ENCODE measurements around the gene GAA.

The GAA gene

DNA sequence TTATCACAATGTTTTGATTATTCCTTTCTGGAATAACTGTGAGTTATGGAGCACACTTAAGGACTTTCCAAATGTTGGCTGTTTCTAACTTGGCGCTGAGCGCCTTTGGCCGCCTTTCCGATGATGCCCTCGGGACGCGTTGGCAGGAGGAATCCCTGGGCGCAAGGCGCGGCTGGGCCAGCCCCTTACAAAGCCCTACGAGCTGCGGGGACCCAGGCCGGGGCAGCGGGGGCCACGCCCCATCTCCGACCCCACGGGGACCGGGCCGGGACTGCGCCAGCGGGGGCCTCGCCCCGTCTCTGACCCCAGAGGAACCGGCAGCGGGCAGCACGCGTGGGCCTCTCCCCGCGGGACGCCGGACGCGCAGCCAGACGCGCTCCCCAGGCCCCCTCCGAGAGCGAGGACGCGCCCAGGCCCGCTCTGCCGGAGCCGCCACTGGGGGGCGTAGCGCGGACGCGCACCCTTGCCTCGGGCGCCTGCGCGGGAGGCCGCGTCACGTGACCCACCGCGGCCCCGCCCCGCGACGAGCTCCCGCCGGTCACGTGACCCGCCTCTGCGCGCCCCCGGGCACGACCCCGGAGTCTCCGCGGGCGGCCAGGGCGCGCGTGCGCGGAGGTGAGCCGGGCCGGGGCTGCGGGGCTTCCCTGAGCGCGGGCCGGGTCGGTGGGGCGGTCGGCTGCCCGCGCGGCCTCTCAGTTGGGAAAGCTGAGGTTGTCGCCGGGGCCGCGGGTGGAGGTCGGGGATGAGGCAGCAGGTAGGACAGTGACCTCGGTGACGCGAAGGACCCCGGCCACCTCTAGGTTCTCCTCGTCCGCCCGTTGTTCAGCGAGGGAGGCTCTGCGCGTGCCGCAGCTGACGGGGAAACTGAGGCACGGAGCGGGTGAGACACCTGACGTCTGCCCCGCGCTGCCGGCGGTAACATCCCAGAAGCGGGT is at the start of gene GAA:
TSS of gene GAA (plus strand) at position 571 of the 935 bp plus-strand sequence. CDS start 3,006 bp downstream, outside the sequence.
- DNase-seq: peak; percentile 94

- no peak for DNase-seq
Observed at GRCh38 chr17:80051681-80052080, 49.7 kb upstream of the GAA start.

DNA sequence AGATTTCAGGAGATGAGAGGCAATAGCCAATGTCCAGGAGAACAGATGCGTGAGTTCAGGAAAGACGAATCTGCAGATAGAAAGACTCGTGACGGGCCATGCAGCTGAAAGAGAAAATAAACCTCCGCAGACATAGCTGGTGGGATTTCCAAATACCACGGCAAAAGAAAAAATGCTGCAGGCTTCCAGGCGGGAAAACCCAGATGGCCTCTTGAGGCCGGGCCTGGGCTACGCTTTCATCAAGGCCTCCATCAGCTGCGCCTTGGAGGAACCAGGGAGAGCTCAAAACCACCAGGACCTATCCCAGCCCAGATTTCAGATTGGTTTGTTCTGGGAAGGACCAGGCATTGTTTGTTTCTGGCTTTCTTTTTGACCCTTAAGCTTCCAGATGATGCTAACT is 48.3 kb upstream of the GAA start:
- no peak for DNase-seq

GRCh38 chr17:80055597-80055996 is 45.8 kb upstream of the GAA start:
- DNase-seq: no peak

- no peak for DNase-seq
Observed at GRCh38 chr17:80058311-80058955, 42.9 kb upstream of the GAA start.

- no peak for DNase-seq
Observed at GRCh38 chr17:80060644-80061043, 40.7 kb upstream of the GAA start.

- no peak for DNase-seq
Observed at GRCh38 chr17:80061421-80061820, 40.0 kb upstream of the GAA start.

DNA sequence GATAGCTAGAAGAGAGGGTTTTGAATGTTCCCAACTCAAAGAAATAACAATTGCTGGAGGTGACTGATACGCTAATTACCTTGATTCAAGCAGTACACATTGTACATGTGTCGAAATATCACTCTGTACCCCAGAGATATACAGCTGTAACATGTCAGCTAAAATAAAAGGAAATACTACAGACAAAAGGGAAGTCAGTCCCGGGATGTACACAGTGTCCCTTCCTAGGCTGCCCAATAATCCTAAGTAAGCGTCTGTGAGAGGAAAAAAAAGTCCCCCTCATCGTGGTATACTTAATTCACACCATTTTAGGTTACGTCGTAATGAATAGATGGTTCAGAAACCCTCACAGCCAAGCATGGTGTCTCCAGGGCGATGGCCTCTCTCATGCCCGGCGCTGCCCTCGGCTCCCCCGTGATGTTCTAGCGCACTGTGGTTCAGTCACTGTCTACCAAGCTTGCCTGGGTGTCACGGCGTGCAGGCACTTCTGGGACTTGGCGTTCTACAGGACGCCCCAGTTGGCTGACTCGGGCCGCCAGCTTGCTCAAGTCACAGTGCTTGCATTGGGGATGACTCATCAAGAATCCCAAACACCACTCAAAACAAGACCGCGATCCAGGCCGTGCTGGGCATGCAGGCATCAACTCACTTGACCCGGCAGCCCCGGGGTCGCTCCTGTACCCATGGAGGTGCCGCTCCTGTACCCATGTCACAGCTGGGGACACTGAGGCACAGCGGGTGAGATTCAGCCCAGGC is 37.4 kb upstream of the GAA start:
- no peak for DNase-seq

DNA sequence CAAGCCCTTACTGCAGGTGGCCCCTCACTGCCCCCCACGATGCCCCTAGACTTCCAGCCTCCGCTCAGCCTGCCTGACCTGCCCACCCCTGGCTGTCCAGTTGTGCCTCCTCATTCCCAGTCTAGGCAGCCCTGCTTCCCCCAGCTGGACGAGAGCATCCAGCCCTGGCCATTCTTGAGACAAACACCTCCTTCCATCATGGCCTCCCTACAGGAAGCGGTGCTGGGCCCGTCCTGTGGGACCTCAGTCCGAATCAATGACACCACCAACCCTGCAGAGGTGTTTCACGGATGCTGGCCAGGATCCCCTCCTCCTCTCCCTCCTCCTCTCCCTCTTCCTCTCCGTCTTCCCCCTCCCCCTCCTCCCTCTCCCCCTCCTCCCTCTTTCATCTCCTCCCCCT is 36.7 kb upstream of the GAA start:
- no peak for DNase-seq

DNA sequence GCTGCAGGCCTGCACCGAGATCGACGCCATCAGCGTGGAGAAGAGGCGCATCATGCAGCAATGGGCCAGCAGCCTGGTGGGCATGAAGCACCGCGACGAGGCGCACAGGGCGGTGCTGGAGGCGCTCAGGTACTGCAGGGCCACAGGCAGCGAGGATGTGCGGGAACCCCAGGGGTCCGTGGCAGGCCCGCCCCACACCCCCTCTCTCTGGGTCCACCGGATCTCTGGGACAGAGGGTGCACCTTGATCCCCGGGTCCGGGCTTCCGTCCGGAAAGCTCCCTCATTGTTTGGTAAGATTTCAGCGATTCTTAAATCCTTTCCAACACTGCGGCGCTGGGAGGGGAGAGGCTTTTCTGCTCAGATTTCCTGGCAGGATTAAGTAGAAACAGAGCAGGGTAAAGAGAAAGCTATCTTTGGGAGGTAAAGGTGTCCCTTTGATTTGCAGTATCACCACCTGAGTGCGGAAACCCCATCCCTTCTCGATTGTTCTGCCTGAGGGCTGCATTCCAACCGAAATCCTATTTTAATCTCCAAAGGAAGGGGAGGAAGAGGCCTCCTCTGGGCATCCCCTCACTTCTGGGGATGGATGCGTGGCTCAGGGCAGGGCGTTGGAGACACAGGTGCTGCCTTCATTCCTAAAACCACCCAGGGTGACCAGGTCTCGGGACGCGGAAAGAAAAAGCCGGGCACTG is 35.8 kb upstream of the GAA start:
- DNase-seq: no peak

- no peak for DNase-seq
Observed at GRCh38 chr17:80067393-80067986, 33.9 kb upstream of the GAA start.

DNA sequence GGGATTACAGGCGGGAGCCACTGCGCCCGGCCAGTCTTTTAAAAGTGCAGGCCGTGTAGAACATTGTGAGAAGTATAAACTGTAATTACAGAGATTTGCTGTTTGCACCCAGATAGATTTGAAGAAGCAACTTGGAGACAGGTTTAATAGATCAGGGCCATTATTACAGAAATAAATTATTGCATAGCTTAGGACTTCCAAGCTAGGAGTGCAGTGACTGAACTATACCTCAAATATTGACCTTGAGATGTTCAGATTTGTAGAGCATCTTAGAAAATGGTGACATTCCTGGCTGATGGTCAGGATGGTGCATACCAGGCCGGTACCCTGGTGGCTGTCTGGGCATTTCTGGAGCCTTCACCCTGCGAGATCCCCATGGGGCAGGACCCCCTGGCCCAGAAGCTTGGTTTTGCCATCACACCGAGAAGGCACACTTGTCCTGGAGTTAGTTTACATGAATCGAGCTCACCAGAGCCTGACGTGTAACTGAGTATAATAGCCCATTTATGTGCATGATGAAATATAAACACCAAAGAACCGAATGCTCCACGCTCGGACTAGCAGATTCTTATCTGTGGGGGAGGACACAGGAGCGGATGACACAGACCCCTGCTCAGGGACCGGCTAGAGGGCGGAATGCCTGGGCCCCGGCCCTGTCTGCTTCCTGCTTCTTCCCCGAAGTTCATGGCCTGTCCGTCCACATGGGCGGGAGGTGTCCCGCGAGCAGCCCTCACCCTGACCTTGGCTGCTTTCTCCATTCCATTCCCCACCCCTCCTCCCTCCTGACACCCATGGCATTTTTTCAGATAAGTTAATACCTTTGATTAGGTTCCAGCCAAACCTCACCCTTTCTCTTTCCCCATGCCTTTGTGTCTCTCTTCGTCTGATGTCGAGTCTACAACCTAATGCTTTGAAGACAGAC is 32.8 kb upstream of the GAA start:
- DNase-seq: no peak

- no peak for DNase-seq
Observed at GRCh38 chr17:80070375-80071115, 30.8 kb upstream of the GAA start.

DNA sequence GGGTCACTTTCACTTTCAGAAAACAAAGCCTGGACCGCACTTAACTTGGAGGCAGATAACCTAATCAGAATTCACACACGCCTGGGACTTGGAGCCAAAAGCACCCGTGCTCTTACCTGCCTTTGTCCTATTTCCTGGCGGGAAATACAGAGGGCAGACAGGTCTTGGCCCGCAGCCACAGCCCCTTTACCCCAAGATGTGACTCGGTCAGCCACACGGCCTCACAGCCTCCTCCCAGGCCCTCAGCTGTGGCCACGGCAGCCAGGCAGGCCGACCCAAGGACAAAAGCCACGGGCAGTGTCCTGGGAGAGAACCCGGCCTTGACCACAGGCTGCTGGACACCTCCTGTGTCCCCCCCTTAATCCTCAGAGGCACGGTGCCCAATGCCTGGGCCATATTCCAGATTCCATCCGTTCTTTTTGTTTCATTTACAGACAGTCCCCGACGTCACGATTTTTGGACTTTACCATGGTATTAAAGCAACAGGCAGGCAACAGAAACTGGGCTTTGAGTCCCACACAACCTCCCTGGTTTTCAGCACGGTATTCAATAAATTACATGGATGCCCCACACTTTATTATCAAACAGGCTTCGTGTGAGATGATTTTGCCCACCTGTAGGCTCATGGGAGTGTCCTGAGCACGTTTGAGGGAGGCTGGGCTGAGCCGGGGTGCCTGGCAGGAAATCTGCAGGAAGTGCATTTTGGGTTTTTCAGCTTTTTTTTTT is 30.1 kb upstream of the GAA start:
- DNase-seq: no peak

DNA sequence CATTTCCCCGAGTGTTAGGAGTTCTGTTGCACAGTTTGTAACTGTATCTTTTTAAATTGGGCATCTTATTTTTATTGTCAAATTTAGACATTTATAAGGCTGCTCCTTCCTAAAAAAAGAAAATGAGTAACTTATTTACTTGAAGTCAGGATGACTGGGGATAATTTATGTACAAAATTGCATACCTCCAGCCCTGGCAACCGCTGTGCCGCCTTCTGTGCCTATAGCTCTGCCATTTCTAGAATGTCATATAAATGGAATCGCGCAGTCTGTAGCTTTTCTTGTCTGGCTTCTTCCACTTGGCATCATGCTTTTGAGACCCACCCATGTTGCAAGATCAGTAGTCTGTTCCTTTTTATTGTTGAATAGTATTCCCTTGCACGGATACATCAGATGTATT is 29.0 kb upstream of the GAA start:
- DNase-seq: no peak

GRCh38 chr17:80080081-80080480 is 21.3 kb upstream of the GAA start:
- DNase-seq: no peak

GRCh38 chr17:80081596-80081995 is 19.8 kb upstream of the GAA start:
- DNase-seq: no peak

DNA sequence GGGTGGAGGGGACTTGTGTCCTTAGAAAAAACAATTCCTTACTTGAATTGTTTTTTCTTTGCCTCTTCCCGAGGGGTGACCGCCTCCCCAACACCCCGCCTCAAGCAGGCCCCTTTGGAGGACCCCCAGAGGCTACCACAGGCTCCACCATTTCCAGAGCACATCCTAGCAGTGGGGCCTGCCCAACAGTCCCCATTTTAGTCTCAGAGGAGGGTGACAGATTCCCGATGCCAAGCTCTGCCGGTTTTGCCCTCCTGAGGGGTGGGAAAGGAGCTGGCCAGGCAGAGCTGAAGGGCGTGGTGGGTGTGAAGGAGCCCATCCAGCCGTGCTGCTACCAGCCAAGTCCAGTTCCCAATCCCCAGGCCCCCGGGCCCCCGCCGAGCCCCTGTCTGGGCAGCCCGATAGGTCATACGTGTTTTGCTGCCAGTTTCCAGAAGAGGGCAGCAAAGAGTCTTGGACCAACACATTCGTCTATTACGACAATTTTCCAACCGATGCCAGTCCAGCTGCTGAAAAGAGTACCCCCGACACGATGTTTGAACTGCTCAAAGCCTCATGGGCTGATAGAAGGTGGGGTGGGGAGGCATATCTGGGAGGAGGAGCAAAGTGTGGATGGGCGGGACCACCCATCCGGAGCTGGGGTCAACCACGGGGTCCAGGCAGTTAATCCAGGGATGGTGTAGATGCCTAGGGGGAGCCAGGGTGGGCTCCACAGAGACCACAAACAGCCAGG is 18.8 kb upstream of the GAA start:
- DNase-seq: peak; percentile 50

GRCh38 chr17:80083136-80083661 is 18.2 kb upstream of the GAA start:
- DNase-seq: no peak
